Adipocyte (in vitro differentiated cells): Measurements from ENCODE around the gene CTAGE1.
"Not testable (repeated sequence)": the region's sequence is repeated elsewhere in the genome, so short reads cannot be mapped to it uniquely, and the experiment has no call there.

Experiments
- DNase-seq: peaks from one replicate; pipeline ENCODE4 v3.0.0-alpha.2; 2015; ENCODE audit warnings: low read depth
- H3K27me3 ChIP-seq: replicated peaks from 2 replicates; pipeline ENCODE4 v1.7.0; 2013; ENCODE audit warnings: mild to moderate bottlenecking, low read length, moderate library complexity; ENCODE audit not compliant: control insufficient read depth, insufficient read depth
- H3K36me3 ChIP-seq: 2 replicates; pipeline ENCODE4 v1.7.0; 2013; ENCODE audit warnings: low read length, mild to moderate bottlenecking, moderate library complexity; ENCODE audit not compliant: control insufficient read depth, insufficient read depth, severe bottlenecking
- H3K4me1 ChIP-seq: 2 replicates; pipeline ENCODE4 v1.7.0; 2013; ENCODE audit warnings: mild to moderate bottlenecking, low read length, moderate library complexity; ENCODE audit not compliant: control insufficient read depth, insufficient read depth
- H3K4me3 ChIP-seq: 2 replicates; pipeline ENCODE4 v1.7.0; 2013; ENCODE audit warnings: mild to moderate bottlenecking, low read length, moderate library complexity
- H3K9ac ChIP-seq: 2 replicates; pipeline ENCODE4 v1.7.0; 2013; ENCODE audit warnings: mild to moderate bottlenecking, low read length, moderate library complexity
- H3K9me3 ChIP-seq: 2 replicates; pipeline ENCODE4 v1.7.0; 2013; ENCODE audit warnings: mild to moderate bottlenecking, low read length, moderate library complexity; ENCODE audit not compliant: control insufficient read depth

The CTAGE1 gene

GRCh38 chr18:22410126-22410525, 7.6 kb downstream of the CTAGE1 start:
- H3K9me3 ChIP-seq = peaks cover 15% of the 10 kb centered on the region
- H3K4me1 ChIP-seq = peaks cover 3% of the 10 kb centered on the region
- DNase-seq = no peak
- no peak overlapping the region for H3K4me3 ChIP-seq
- no peaks in the 10 kb centered on the region for H3K36me3 ChIP-seq
- peaks cover 18% of the 10 kb centered on the region for H3K27me3 ChIP-seq
- H3K9ac ChIP-seq = no peak overlapping the region

- Histone ChIP-seq H3K27me3 (peaks cover 18% of the 10 kb centered on the region), H3K4me1 (peaks cover 3% of the 10 kb centered on the region), H3K4me3 (no peak overlapping the region), H3K9me3 (peaks cover 22% of the 10 kb centered on the region), H3K36me3 (no peaks in the 10 kb centered on the region), H3K9ac (no peak overlapping the region)
- no peak for DNase-seq
These were observed 8.3 kb downstream of the CTAGE1 start for GRCh38 chr18:22409445-22409844.

DNA sequence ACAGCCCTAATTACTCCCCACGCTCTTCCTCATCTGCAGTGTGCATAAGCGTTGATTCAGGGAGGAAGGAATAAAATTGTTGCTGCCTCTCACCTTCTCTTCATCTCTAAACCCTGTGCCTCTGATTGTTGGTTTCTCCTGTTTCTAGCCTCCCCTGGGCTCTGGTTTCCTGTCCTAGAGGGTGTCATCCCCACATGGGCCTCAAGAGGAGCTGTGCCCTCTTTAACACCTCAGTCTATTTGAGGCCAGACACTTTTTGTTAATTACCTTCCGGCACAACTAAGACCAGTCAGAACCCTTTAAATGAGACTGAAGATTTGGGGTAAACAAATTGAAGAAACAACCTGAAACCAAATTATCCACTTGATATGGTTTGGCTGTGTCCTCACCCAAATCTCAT, 9.7 kb downstream of the CTAGE1 start:
- Histone ChIP-seq H3K9ac (no peak overlapping the region), H3K4me3 (no peak overlapping the region), H3K27me3 (peaks cover 18% of the 10 kb centered on the region), H3K9me3 (peaks cover 26% of the 10 kb centered on the region), H3K36me3 (no peaks in the 10 kb centered on the region), H3K4me1 (peaks cover 3% of the 10 kb centered on the region)
- no peak for DNase-seq

DNA sequence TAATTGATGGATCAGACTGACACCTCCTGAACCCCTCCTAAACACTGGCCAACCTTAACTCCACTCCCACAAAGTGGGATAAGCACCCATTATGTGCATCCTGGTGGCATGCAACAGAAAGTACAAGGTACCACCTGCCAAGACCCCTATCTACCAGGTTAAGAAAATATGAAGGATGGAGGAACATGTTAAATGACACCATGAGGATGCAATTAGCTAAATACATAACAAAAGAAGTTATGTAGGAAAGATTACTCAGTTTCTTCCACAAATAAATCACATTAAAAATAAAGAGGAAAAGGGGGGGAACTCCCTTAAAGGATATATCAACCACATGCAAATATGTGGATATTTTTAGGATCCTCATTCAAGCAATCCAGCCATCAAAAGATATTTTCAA, 12.6 kb downstream of the CTAGE1 start:
- H3K36me3 ChIP-seq = no peaks in the 10 kb centered on the region
- peaks cover 1% of the 10 kb centered on the region for H3K4me1 ChIP-seq
- no peak for DNase-seq
- H3K9ac ChIP-seq = no peak overlapping the region
- no peak overlapping the region for H3K4me3 ChIP-seq
- H3K27me3 ChIP-seq = peaks cover 16% of the 10 kb centered on the region
- H3K9me3 ChIP-seq = peaks cover 26% of the 10 kb centered on the region

GRCh38 chr18:22403950-22404349, 13.8 kb downstream of the CTAGE1 start:
- Histone ChIP-seq H3K4me3 (no peak overlapping the region), H3K4me1 (peaks cover 4% of the 10 kb centered on the region), H3K9ac (no peak overlapping the region), H3K36me3 (no peaks in the 10 kb centered on the region), H3K27me3 (peaks cover 7% of the 10 kb centered on the region), H3K9me3 (peaks cover 26% of the 10 kb centered on the region)
- DNase-seq = no peak

- DNase-seq = no peak
- Histone ChIP-seq H3K36me3 (no peaks in the 10 kb centered on the region), H3K4me1 (peaks cover 4% of the 10 kb centered on the region), H3K4me3 (no peak overlapping the region), H3K27me3 (peaks cover 3% of the 10 kb centered on the region), H3K9ac (no peak overlapping the region), H3K9me3 (peaks cover 9% of the 10 kb centered on the region)
These were observed 17.8 kb downstream of the CTAGE1 start for GRCh38 chr18:22399949-22400348.

GRCh38 chr18:22398464-22398863, 19.3 kb downstream of the CTAGE1 start:
- Histone ChIP-seq H3K4me1 (peaks cover 4% of the 10 kb centered on the region), H3K9me3 (no peaks in the 10 kb centered on the region), H3K4me3 (no peak overlapping the region), H3K27me3 (peaks cover 3% of the 10 kb centered on the region), H3K9ac (no peak overlapping the region), H3K36me3 (no peaks in the 10 kb centered on the region)
- no peak for DNase-seq

DNA sequence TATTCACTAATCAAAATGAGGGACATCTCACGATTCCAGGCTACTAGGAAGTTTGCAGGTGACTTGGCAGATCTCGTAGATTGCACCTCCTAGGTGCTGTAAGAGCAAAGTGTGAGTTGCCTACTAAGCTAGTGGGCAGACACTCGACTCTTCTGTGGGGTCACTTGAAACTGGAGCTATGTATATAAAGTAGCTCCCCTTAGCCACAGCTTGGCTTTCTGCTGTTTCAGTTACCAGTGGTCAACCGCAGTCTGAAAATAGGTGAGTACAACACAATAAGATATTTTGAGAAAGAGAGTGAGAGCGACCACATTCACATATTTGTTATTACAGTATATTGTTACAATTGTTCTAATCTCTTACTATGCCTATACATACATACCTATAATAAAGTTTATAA, 23.3 kb downstream of the CTAGE1 start:
- Histone ChIP-seq H3K4me3 (no peak overlapping the region), H3K9ac (no peak overlapping the region), H3K9me3 (no peaks in the 10 kb centered on the region), H3K4me1 (peaks cover 12% of the 10 kb centered on the region), H3K36me3 (no peaks in the 10 kb centered on the region), H3K27me3 (peaks cover 3% of the 10 kb centered on the region)
- DNase-seq = no peak

- H3K9ac ChIP-seq, H3K4me3 ChIP-seq, DNase-seq, H3K36me3 ChIP-seq, H3K9me3 ChIP-seq, H3K27me3 ChIP-seq: not testable (repeated sequence)
- H3K4me1 ChIP-seq = peaks cover 12% of the 10 kb centered on the region
These were observed 24.6 kb downstream of the CTAGE1 start for GRCh38 chr18:22393164-22393563.

GRCh38 chr18:22391407-22392345, 26.0 kb downstream of the CTAGE1 start:
- H3K36me3 ChIP-seq = no peaks in the 10 kb centered on the region
- H3K27me3 ChIP-seq = no peaks in the 10 kb centered on the region
- H3K9me3 ChIP-seq = no peaks in the 10 kb centered on the region
- H3K4me3 ChIP-seq = peak overlapping the region; percentile 28
- DNase-seq = peak; percentile 54
- no peak overlapping the region for H3K9ac ChIP-seq
- H3K4me1 ChIP-seq = peaks cover 12% of the 10 kb centered on the region

DNA sequence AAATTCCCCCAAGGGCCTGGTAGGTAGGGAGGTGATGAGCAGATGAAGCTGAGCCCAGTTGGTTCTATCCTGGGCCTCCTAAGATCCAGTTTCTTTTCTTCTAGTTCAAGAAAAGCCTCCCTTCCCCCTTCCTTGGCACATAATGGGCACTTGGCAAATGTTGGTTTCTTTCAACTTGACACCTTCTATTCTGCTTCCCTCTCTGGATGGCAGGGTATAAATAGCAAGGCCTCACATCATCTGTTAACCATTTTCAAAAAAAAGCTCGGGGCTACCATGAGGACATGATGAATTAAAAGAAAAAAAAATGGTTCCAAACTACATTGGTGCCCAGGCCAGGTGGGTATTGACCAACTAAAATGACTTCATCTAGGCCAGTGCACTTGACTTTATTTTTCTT, 29.9 kb downstream of the CTAGE1 start:
- Histone ChIP-seq H3K9me3 (no peaks in the 10 kb centered on the region), H3K9ac (no peak overlapping the region), H3K36me3 (no peaks in the 10 kb centered on the region), H3K4me3 (no peak overlapping the region), H3K27me3 (no peaks in the 10 kb centered on the region), H3K4me1 (peaks cover 21% of the 10 kb centered on the region)
- DNase-seq = no peak
